GM18498 (cell line): ENCODE data around the gene MGAM2.
A peak's percentile ranks its signal among the peaks of the same experiment; 100 is the strongest.

Source experiments
- ATAC-seq: cut with Tn5 transposase; IDR thresholded peaks from one replicate; pipeline ENCODE4 v1.9.1; 2021; ENCODE audit warnings: mild to moderate bottlenecking, moderate library complexity; ENCODE audit not compliant: unreplicated experiment

Gene MGAM2

GRCh38 chr7:142174441-142174840 is 62.9 kb downstream of the MGAM2 start:
- no peak for ATAC-seq

- ATAC-seq: no peak
Observed at GRCh38 chr7:142175594-142175993, 64.1 kb downstream of the MGAM2 start.

DNA sequence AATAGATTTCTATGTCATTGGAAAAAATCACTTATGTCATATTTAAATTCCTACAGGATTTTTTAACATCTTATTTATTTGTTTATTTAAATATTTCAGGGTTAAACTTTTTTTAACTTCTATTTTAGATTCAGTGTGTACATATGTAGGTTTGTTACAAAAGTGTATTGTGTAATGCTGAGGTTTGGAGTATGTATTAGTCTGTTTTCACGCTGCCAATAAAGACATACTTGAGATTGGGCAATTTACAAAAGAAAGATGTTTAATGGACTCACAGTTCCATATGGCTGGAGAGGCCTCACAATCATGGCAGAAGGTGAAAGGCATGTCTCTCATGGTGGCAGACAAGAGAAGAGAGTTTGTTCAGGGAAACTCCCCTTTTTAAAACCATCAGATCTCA is 65.4 kb downstream of the MGAM2 start:
- ATAC-seq: no peak

DNA sequence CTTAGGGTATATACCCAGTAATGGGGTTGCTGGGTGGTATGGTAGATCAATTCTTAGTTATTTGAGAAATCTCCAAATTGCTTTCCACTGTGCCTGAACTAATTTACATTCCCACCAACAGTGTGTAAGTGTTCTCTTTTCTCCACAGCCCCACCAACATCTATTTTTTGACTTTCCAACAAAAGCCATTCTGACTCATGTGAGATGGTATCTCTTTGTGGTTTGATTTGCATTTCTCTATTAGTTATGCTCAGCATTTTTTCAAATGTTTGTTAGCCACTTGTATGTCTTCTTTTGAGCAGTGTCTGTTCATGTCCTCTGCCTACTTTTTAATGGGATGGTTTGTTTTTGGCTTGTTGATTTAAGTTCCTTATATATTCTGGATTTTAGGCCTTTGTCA is 66.4 kb downstream of the MGAM2 start:
- ATAC-seq: peak; percentile 74

- ATAC-seq: no peak
Observed at GRCh38 chr7:142180426-142180825, 68.9 kb downstream of the MGAM2 start.

- no peak for ATAC-seq
Observed at GRCh38 chr7:142181211-142181610, 69.7 kb downstream of the MGAM2 start.

DNA sequence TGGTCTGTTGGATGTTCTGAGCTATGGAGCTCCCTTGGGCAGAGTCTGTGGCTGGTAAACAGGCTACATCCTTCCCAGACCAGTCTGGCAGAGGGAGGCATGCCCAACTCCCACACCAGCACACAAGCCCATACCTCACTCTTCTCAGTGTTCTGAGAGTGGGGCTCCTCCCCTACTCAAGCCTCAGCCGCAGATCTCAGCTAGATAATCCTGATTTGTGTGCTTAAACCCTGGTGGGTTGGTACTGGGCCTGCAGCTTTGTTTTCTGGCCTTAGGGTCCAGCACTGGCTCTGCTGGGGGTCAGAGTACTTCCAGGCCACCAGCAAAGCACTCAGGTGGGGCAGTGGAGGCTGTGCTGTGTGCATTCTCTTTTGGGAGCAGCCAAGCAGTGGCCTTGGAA is 70.4 kb downstream of the MGAM2 start:
- no peak for ATAC-seq

- ATAC-seq: no peak
Observed at GRCh38 chr7:142185069-142185468, 73.6 kb downstream of the MGAM2 start.

- no peak for ATAC-seq
Observed at GRCh38 chr7:142185801-142186200, 74.3 kb downstream of the MGAM2 start.

- peak; percentile 40 for ATAC-seq
Observed at GRCh38 chr7:142188154-142188553, 76.6 kb downstream of the MGAM2 start.

GRCh38 chr7:142188846-142189245 is 77.3 kb downstream of the MGAM2 start:
- no peak for ATAC-seq

- ATAC-seq: no peak
Observed at GRCh38 chr7:142194201-142194600, 82.7 kb downstream of the MGAM2 start.

GRCh38 chr7:142196066-142196840 is 84.7 kb downstream of the MGAM2 start:
- no peak for ATAC-seq

DNA sequence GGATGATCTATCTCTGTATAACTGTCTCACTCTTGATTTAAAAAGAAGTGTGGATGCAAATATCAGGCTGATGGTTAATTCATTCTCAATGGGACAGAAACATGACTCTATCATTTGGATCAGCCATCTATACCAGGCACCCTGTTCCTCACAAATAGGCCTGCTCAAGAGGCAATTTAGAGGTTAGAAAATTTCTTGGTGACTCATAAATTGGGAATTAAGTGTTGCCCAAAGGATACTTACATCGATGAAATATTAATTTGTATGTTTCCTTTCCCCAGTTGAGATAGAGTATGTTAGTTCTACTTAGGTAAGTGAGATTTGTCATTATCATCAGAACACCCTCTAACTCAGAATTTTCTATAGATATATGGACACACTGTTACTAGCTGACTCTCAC is 88.7 kb downstream of the MGAM2 start:
- no peak for ATAC-seq

- ATAC-seq: no peak
Observed at GRCh38 chr7:142228537-142229104, 117.1 kb downstream of the MGAM2 start.

- no peak for ATAC-seq
Observed at GRCh38 chr7:142231716-142232115, 120.2 kb downstream of the MGAM2 start.

DNA sequence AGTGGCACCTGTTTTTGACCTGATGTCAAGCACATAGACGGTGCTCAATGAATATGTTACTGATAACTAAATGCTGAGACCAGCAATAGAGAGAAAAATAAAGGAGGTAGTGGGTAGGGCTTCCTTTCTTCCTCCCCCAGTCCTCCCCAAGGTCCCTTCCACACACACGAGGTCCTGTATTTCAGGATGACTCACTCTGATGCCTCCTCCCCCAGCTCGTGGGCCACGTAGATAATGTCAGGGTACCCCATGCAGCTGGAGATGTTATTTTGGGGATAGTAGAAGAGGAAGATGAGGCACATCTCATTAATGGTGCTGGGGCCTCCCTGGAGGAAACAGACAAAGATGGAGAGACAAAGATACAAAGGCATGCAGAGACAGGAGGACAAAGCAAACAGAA is 129.0 kb downstream of the MGAM2 start:
- ATAC-seq: no peak

- no peak for ATAC-seq
Observed at GRCh38 chr7:142243823-142244222, 132.3 kb downstream of the MGAM2 start.

DNA sequence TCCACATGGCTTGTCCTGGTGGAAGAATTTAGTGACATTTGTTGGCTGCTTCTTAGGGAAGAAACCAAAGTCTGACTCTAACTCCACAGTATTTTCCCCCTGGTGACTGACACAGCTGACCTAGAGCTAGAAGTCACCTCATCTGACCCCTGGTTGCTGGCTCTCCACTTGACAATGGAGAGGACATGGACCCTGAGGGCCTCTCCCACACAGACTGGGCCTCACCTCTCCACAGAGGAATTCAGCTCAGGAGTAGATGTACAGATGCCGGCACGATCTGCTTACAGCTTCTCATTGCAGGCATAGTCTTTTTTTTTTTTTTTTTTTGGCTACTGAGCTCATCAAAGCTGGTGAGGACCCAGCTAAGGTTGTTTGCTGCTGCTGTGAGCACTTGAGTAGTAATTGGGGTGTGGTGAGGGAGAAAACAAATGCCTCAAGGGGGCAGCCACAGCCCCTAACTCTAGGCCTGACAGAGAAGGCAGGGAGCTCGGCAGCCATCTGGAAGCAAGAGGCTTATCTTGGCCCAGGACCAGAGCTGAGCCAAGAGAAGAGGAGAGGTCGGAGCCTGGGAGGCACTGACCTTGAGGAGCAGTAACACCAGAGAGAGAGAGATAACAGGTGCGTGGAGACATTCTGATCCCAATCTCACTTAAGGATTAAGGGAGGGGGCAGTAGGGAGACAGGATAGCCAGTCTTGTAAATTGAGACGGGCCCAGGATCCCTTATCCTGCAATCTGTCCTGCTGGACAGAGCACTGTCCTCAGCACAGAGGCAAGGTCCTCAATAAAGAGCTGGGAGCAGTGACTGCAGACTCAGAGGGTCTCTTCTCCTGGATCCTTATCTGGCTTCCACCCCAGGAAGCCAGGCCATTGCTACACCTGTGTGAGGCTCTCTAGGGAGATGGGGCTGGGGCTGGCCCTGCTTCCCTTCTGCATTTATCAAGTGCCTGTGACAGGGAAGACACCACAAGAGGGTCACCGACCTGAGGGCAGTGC is 136.9 kb downstream of the MGAM2 start:
- ATAC-seq: no peak

DNA sequence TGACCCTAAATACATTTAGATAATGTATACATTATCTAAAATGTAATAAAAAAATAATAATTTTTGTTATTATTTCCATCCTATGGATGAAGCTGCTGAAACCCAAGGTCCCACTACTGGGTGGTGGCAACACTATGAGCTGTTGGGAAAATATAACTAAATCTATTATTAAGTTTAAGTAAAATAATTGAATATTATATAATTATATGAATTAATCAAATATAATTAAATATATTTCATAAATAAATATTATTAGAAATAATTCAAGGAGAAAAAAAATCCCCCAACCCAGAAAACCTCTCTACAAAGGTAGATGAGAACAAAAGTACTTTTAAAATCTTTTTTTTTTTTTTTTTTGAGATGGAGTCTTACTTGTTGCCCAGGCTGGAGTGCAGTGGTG is 138.4 kb downstream of the MGAM2 start:
- no peak for ATAC-seq

- no peak for ATAC-seq
Observed at GRCh38 chr7:142250705-142251104, 139.2 kb downstream of the MGAM2 start.

GRCh38 chr7:142257958-142258357 is 146.4 kb downstream of the MGAM2 start, which contains the start of gene PRSS58:
TSS of gene PRSS58 (minus strand) at chr7:142258058. CDS start at chr7:142257707, 351 bp downstream.
- ATAC-seq: no peak
